ENCODE results near the gene CTDSPL. TPM values are rescaled to one million over a fixed set of nuclear protein-coding genes. Genes with fewer than 3 reads are reported as not detected.

The CTDSPL gene
- total RNA-seq, 1 experiment from 2014 or later: 16.6 TPM

GRCh38 chr3:37990527-37990926 lies 128.8 kb downstream of the CTDSPL start, which contains the start of gene VILL:
TSS of gene VILL (plus strand) at chr3:37990786. CDS start at chr3:37993673, 2,887 bp downstream.
- no peak for TF ChIP-seq CTCF (IDR thresholded peaks at IDR 0.05)
- TF ChIP-seq TCF7L2 (IDR thresholded peaks at IDR 0.05; ENCODE audit: low read depth, low read length): no peak
- TF ChIP-seq SIN3A (IDR thresholded peaks at IDR 0.05; ENCODE audit: borderline replicate concordance, insufficient read depth, low read depth, low read length): no peak
- TF ChIP-seq REST (IDR thresholded peaks at IDR 0.05; ENCODE audit: insufficient read depth in 1 of 2, low read depth in 2 of 2, low read length in 1 of 2): no peak
- TF ChIP-seq POLR2AphosphoS5 (IDR thresholded peaks at IDR 0.05; ENCODE audit: low read depth, low read length): no peak
- intact Hi-C loops (cut with micrococcal nuclease; ENCODE audit: unreplicated experiment) (no loop called here), in situ Hi-C loops (cut with HindIII; ENCODE audit: low pct_unique_long_range_greater_than_20kb, low sequenced_read_pairs) (no loop called here)
- H3K9me3 ChIP-seq (ENCODE audit: control insufficient read depth, insufficient read depth, low read depth, low read length): no peaks in the 10 kb centered on the region
- no peaks in the 10 kb centered on the region for H3K36me3 ChIP-seq (ENCODE audit: control insufficient read depth, insufficient read depth, low read length)
- POLR2A ChIA-PET: no interaction called here
- ATAC-seq: no peak
- H3K27ac ChIP-seq (ENCODE audit: low read length): no peak within 1 kb of the TSS
- no peaks in the 10 kb centered on the region for H3K27me3 ChIP-seq (ENCODE audit: control insufficient read depth, insufficient read depth, low read length)
- H3K4me1 ChIP-seq (ENCODE audit: control insufficient read depth, insufficient read depth, low read length): 0 out of 2 replicates have a peak, but pooled peaks cover 3% of the 10 kb centered on the region
- no TSS peak for BruUV-seq (replicated peaks)
- DNase-seq (ENCODE audit: low read depth, low spot score): no peak
- H3K4me3 ChIP-seq (ENCODE audit: low read depth in 2 of 2, low read length in 2 of 2): no peak within 1 kb of the TSS
- CTCF ChIA-PET: no interaction called here

GRCh38 chr3:37991109-37991508 lies 129.4 kb downstream of the CTDSPL start:
- Histone ChIP-seq H3K9me3 (ENCODE audit: control insufficient read depth, insufficient read depth, low read depth, low read length) (no peaks in the 10 kb centered on the region), H3K4me1 (ENCODE audit: control insufficient read depth, insufficient read depth, low read length) (0 out of 2 replicates have a peak, but pooled peaks cover 3% of the 10 kb centered on the region), H3K27me3 (ENCODE audit: control insufficient read depth, insufficient read depth, low read length) (no peaks in the 10 kb centered on the region), H3K4me3 (ENCODE audit: low read depth in 2 of 2, low read length in 2 of 2) (no peak overlapping the region), H3K36me3 (ENCODE audit: control insufficient read depth, insufficient read depth, low read length) (no peaks in the 10 kb centered on the region), H3K27ac (ENCODE audit: low read length) (no peak overlapping the region)
- no TSS peak for BruUV-seq (replicated peaks)
- no peak for ATAC-seq
- POLR2A ChIA-PET: no interaction called here
- no peak for TF ChIP-seq TCF7L2 (IDR thresholded peaks at IDR 0.05; ENCODE audit: low read depth, low read length)
- no peak for TF ChIP-seq CTCF (IDR thresholded peaks at IDR 0.05)
- TF ChIP-seq SIN3A (IDR thresholded peaks at IDR 0.05; ENCODE audit: borderline replicate concordance, insufficient read depth, low read depth, low read length): no peak
- no peak for TF ChIP-seq REST (IDR thresholded peaks at IDR 0.05; ENCODE audit: insufficient read depth in 1 of 2, low read depth in 2 of 2, low read length in 1 of 2)
- no peak for TF ChIP-seq POLR2AphosphoS5 (IDR thresholded peaks at IDR 0.05; ENCODE audit: low read depth, low read length)
- no peak for DNase-seq (ENCODE audit: low read depth, low spot score)
- in situ Hi-C loops (cut with HindIII; ENCODE audit: low pct_unique_long_range_greater_than_20kb, low sequenced_read_pairs): no loop called here
- intact Hi-C loops (cut with micrococcal nuclease; ENCODE audit: unreplicated experiment): no loop called here
- CTCF ChIA-PET: no interaction called here
